Activated CD8-positive, alpha-beta T cell treated with anti-CD3 and anti-CD28 coated beads for 36 hours (primary cell): Measurements from ENCODE around the gene ADORA2B. TPM values are rescaled to one million over a fixed set of nuclear protein-coding genes. Genes with fewer than 3 reads are reported as not detected.

Experiments used
- ATAC-seq: fragments of 200-7000 bp; cut with Tn5 transposase; one replicate; pipeline ENCODE4 v1.10.0; 2021; ENCODE audit warnings: mild to moderate bottlenecking, moderate library complexity
- CTCF ChIA-PET: fragments of 350-600 bp; sonication (Branson Sonifier 250); formaldehyde crosslinking; loops from one replicate; lab custom pipeline; 2021; ENCODE audit warnings: antibody characterized with exemption; lab: Charles Lee
- POLR2A ChIA-PET: fragments of 350-600 bp; sonication (Branson Sonifier 250); formaldehyde crosslinking; loops from one replicate; lab custom pipeline; 2021; ENCODE audit warnings: antibody characterized with exemption; lab: Charles Lee
- DNase-seq: peaks from one replicate; pipeline ENCODE4 v3.0.0-alpha.2; 2020
- H3K27ac Mint-ChIP-seq: one replicate; pipeline ENCODE4 v1.8.0; 2021; ENCODE audit warnings: mild to moderate bottlenecking, mixed read lengths
- H3K27me3 Mint-ChIP-seq: one replicate; pipeline ENCODE4 v1.8.0; 2021; ENCODE audit warnings: mixed read lengths
- H3K36me3 Mint-ChIP-seq: one replicate; pipeline ENCODE4 v1.8.0; 2021; ENCODE audit warnings: low read depth, mixed read lengths
- H3K4me1 Mint-ChIP-seq: one replicate; pipeline ENCODE4 v1.8.0; 2021; ENCODE audit warnings: low read depth, mixed read lengths
- H3K4me3 Mint-ChIP-seq: one replicate; pipeline ENCODE4 v1.8.0; 2021; ENCODE audit warnings: mild to moderate bottlenecking, moderate library complexity, mixed read lengths
- H3K9me3 Mint-ChIP-seq: one replicate; pipeline ENCODE4 v1.8.0; 2021; ENCODE audit warnings: mixed read lengths
- CTCF ChIP-seq: fragments of 200-600 bp; IDR thresholded peaks from one replicate; pipeline ENCODE4 v1.8.0; 2022; ENCODE audit warnings: antibody characterized with exemption, mild to moderate bottlenecking
- intact Hi-C: fragments of 100-400 bp; cut with micrococcal nuclease; formaldehyde crosslinking; loops from one replicate; pipeline ENCODE4 v1.10.0; 2022
- total RNA-seq, 2 experiments: library from RNA; stranded (reverse); gene quantifications; one replicate each; pipeline ENCODE4 v1.2.3, GENCODE V29; 2021

The ADORA2B gene
- total RNA-seq, 2 experiments from 2014 or later: 4.2 to 5.4 TPM

GRCh38 chr17:15981208-15981607 is 36.3 kb downstream of the ADORA2B start:
- Mint-ChIP-seq H3K4me3 (no peak overlapping the region), H3K4me1 (peaks cover 26% of the 10 kb centered on the region), H3K36me3 (peaks cover 44% of the 10 kb centered on the region), H3K9me3 (no peaks in the 10 kb centered on the region), H3K27me3 (no peaks in the 10 kb centered on the region), H3K27ac (peak overlapping the region; percentile 25)
- POLR2A ChIA-PET: interaction anchor here (0.8 kb wide), 1 partner anchor 23 kb away, joined by 3 read pairs; no protein-coding TSS in a partner anchor
- TF ChIP-seq CTCF: no peak
- ATAC-seq: peak; percentile 100
- DNase-seq: peak; percentile 72
- CTCF ChIA-PET: interaction anchor here (0.9 to 1.6 kb wide), 3 partner anchors 11 to 152 kb away, joined by 3 to 5 read pairs (median 3); partner anchors contain the start of gene ZSWIM7
- intact Hi-C loops: no loop called here

GRCh38 chr17:15981646-15982580 is 37.0 kb downstream of the ADORA2B start:
- H3K27ac Mint-ChIP-seq: no peak overlapping the region
- ChIA-PET CTCF (interaction anchor here (0.9 to 1.6 kb wide), 3 partner anchors 10 to 153 kb away, joined by 3 to 5 read pairs (median 3); no protein-coding TSS in a partner anchor), POLR2A (interaction anchor here (0.8 to 0.9 kb wide), 2 partner anchors 16 to 23 kb away, joined by 3 to 4 read pairs; no protein-coding TSS in a partner anchor)
- no peak for DNase-seq
- H3K36me3 Mint-ChIP-seq: peaks cover 47% of the 10 kb centered on the region
- no peak for ATAC-seq
- no peak for TF ChIP-seq CTCF
- intact Hi-C loops: no loop called here
- H3K4me1 Mint-ChIP-seq: peaks cover 25% of the 10 kb centered on the region
- H3K9me3 Mint-ChIP-seq: no peaks in the 10 kb centered on the region
- H3K27me3 Mint-ChIP-seq: no peaks in the 10 kb centered on the region
- H3K4me3 Mint-ChIP-seq: no peak overlapping the region

GRCh38 chr17:15996322-15996721 is 51.4 kb downstream of the ADORA2B start:
- Mint-ChIP-seq H3K36me3 (peaks cover 13% of the 10 kb centered on the region), H3K4me3 (no peak overlapping the region), H3K27me3 (no peaks in the 10 kb centered on the region), H3K4me1 (peaks cover 13% of the 10 kb centered on the region), H3K9me3 (peaks cover 2% of the 10 kb centered on the region), H3K27ac (no peak overlapping the region)
- intact Hi-C loops: loop anchor here (5.0 kb wide), 1 partner anchor 39 kb away; no protein-coding TSS in a partner anchor
- no peak for TF ChIP-seq CTCF
- ATAC-seq: no peak
- CTCF ChIA-PET: interaction anchor here (1.2 to 1.4 kb wide), 2 partner anchors 51 to 168 kb away, joined by 4 read pairs; partner anchors contain the start of gene ADORA2B
- POLR2A ChIA-PET: interaction anchor here (1.2 kb wide), 1 partner anchor 10 kb away, joined by 3 read pairs; no protein-coding TSS in a partner anchor
- DNase-seq: no peak

GRCh38 chr17:15998031-15998562 is 53.2 kb downstream of the ADORA2B start:
- DNase-seq: no peak
- Mint-ChIP-seq H3K4me1 (peaks cover 25% of the 10 kb centered on the region), H3K27me3 (no peaks in the 10 kb centered on the region), H3K4me3 (peak overlapping the region; percentile 96), H3K36me3 (peaks cover 29% of the 10 kb centered on the region), H3K27ac (peak overlapping the region; percentile 96), H3K9me3 (peaks cover 9% of the 10 kb centered on the region)
- ATAC-seq: no peak
- POLR2A ChIA-PET: interaction anchor here (1.3 to 2.3 kb wide), 3 partner anchors 12 to 218 kb away, joined by 3 to 22 read pairs (median 3); partner anchors contain the start of gene ADORA2B
- intact Hi-C loops: loop anchor here (5.0 kb wide), 1 partner anchor 41 kb away; no protein-coding TSS in a partner anchor
- CTCF ChIA-PET: interaction anchor here (0.7 to 1.7 kb wide), 3 partner anchors 33 to 101 kb away, joined by 3 to 14 read pairs (median 3); partner anchors contain the start of gene ADORA2B
- no peak for TF ChIP-seq CTCF
